ENCODE data around the gene ZNF827. TPM values are rescaled to one million over a fixed set of nuclear protein-coding genes. Genes with fewer than 3 reads are reported as not detected.

ZNF827 gene
- total and polyA plus RNA-seq, 2 of the 13 experiments (the other 11 are each of a cell fraction or from before 2014, with no cell fraction given) = 2.8 TPM

- TF ChIP-seq KIAA2018 (CRISPR knock-in tag; IDR thresholded peaks at IDR 0.05; ENCODE audit: borderline replicate concordance) (no peak), ZNF772 (CRISPR knock-in tag; IDR thresholded peaks at IDR 0.05) (0 out of 2 replicates have a peak, but pooled peaks have one; percentile 66), ZNF589 (CRISPR knock-in tag; conservative IDR thresholded peaks at IDR 0.05) (no peak), NONO (IDR thresholded peaks at IDR 0.05) (no peak), NONO (CRISPR knock-in tag; conservative IDR thresholded peaks at IDR 0.05) (peak; percentile 73), ZNF614 (CRISPR knock-in tag; IDR thresholded peaks at IDR 0.05; ENCODE audit: borderline replicate concordance) (no peak), SALL2 (CRISPR knock-in tag; IDR thresholded peaks at IDR 0.05) (peak; percentile 68), SAFB2 (CRISPR knock-in tag; IDR thresholded peaks at IDR 0.05; ENCODE audit: borderline replicate concordance, low read depth) (0 out of 2 replicates have a peak, but pooled peaks have one; percentile 36), ZNF280B (CRISPR knock-in tag; IDR thresholded peaks at IDR 0.05; ENCODE audit: borderline replicate concordance) (0 out of 2 replicates have a peak, but pooled peaks have one; percentile 24), HOXA3 (CRISPR knock-in tag; IDR thresholded peaks at IDR 0.05) (peak; percentile 91), MEIS1 (CRISPR knock-in tag; IDR thresholded peaks at IDR 0.05; ENCODE audit: borderline replicate concordance) (0 out of 2 replicates have a peak, but pooled peaks have one; percentile 34), GLI4 (CRISPR knock-in tag; IDR thresholded peaks at IDR 0.05; ENCODE audit: borderline replicate concordance) (no peak), GLMP (CRISPR knock-in tag; IDR thresholded peaks at IDR 0.05; ENCODE audit: borderline replicate concordance) (no peak), ZNF747 (CRISPR knock-in tag; IDR thresholded peaks at IDR 0.05; ENCODE audit: borderline replicate concordance) (no peak), HES4 (CRISPR knock-in tag; IDR thresholded peaks at IDR 0.05; ENCODE audit: borderline replicate concordance) (no peak), HNRNPH1 (optimal IDR thresholded peaks at IDR 0.05; ENCODE audit: low read depth, low read length) (no peak), ONECUT2 (CRISPR knock-in tag; IDR thresholded peaks at IDR 0.05) (no peak), KLF16 (CRISPR knock-in tag; IDR thresholded peaks at IDR 0.05) (0 out of 4 replicates have a peak, but pooled peaks of 1 of the 2 experiments have one; percentile 38)
Observed at GRCh38 chr4:145938618-145939440, at the start of gene ZNF827 (continued).

All from HepG2 (cell line).